ENCODE results near the gene CLIP2. TPM values are rescaled to one million over a fixed set of nuclear protein-coding genes. Genes with fewer than 3 reads are reported as not detected.

CLIP2 gene
- total RNA-seq, 1 experiment from 2014 or later: 39.9 TPM

DNA sequence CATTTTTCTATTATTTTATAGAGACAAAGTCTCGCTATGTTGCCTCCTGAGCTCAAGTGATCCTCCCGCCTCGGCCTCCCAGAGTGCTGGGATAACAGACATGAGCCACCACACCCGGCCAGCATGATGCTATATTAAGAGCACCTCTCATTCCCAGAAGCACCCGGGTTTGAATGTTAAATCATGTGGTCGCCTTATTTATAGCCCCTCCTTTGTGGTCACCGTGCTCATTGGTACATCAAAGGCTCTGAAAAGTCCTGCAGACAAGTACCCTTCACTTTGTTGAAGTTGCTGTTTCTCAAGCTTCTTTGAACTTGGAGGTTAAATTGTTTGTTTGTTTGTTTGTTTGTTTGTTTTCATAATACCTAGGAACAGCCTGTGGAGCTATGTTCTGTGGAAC is 40.0 kb downstream of the CLIP2 start:
- no peaks in the 10 kb centered on the region for H3K36me3 ChIP-seq (ENCODE audit: control insufficient read depth, insufficient read depth, low read length)
- intact Hi-C loops (cut with micrococcal nuclease; ENCODE audit: unreplicated experiment): no loop called here
- H3K27ac ChIP-seq (ENCODE audit: low read length): no peak overlapping the region
- ATAC-seq: no peak
- no TSS peak for BruUV-seq (replicated peaks)
- H3K9me3 ChIP-seq (ENCODE audit: control insufficient read depth, insufficient read depth, low read depth, low read length): no peaks in the 10 kb centered on the region
- DNase-seq (ENCODE audit: low read depth, low spot score): no peak
- no peaks in the 10 kb centered on the region for H3K4me1 ChIP-seq (ENCODE audit: control insufficient read depth, insufficient read depth, low read length)
- H3K27me3 ChIP-seq (ENCODE audit: control insufficient read depth, insufficient read depth, low read length): no peaks in the 10 kb centered on the region
- in situ Hi-C loops (cut with HindIII; ENCODE audit: low pct_unique_long_range_greater_than_20kb, low sequenced_read_pairs): no loop called here
- ChIA-PET POLR2A (no interaction called here), CTCF (interaction anchor here (0.6 kb wide), 1 partner anchor 250 kb away, joined by 3 read pairs; no protein-coding TSS in a partner anchor)
- H3K4me3 ChIP-seq (ENCODE audit: low read depth in 2 of 2, low read length in 2 of 2): no peak overlapping the region
- TF ChIP-seq POLR2AphosphoS5 (IDR thresholded peaks at IDR 0.05; ENCODE audit: low read depth, low read length) (no peak), SIN3A (IDR thresholded peaks at IDR 0.05; ENCODE audit: borderline replicate concordance, insufficient read depth, low read depth, low read length) (no peak), TCF7L2 (IDR thresholded peaks at IDR 0.05; ENCODE audit: low read depth, low read length) (no peak)
- TF ChIP-seq, protein P1, sequence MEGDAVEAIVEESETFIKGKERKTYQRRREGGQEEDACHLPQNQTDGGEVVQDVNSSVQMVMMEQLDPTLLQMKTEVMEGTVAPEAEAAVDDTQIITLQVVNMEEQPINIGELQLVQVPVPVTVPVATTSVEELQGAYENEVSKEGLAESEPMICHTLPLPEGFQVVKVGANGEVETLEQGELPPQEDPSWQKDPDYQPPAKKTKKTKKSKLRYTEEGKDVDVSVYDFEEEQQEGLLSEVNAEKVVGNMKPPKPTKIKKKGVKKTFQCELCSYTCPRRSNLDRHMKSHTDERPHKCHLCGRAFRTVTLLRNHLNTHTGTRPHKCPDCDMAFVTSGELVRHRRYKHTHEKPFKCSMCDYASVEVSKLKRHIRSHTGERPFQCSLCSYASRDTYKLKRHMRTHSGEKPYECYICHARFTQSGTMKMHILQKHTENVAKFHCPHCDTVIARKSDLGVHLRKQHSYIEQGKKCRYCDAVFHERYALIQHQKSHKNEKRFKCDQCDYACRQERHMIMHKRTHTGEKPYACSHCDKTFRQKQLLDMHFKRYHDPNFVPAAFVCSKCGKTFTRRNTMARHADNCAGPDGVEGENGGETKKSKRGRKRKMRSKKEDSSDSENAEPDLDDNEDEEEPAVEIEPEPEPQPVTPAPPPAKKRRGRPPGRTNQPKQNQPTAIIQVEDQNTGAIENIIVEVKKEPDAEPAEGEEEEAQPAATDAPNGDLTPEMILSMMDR (IDR thresholded peaks at IDR 0.05): no peak
- TF ChIP-seq, protein P2, sequence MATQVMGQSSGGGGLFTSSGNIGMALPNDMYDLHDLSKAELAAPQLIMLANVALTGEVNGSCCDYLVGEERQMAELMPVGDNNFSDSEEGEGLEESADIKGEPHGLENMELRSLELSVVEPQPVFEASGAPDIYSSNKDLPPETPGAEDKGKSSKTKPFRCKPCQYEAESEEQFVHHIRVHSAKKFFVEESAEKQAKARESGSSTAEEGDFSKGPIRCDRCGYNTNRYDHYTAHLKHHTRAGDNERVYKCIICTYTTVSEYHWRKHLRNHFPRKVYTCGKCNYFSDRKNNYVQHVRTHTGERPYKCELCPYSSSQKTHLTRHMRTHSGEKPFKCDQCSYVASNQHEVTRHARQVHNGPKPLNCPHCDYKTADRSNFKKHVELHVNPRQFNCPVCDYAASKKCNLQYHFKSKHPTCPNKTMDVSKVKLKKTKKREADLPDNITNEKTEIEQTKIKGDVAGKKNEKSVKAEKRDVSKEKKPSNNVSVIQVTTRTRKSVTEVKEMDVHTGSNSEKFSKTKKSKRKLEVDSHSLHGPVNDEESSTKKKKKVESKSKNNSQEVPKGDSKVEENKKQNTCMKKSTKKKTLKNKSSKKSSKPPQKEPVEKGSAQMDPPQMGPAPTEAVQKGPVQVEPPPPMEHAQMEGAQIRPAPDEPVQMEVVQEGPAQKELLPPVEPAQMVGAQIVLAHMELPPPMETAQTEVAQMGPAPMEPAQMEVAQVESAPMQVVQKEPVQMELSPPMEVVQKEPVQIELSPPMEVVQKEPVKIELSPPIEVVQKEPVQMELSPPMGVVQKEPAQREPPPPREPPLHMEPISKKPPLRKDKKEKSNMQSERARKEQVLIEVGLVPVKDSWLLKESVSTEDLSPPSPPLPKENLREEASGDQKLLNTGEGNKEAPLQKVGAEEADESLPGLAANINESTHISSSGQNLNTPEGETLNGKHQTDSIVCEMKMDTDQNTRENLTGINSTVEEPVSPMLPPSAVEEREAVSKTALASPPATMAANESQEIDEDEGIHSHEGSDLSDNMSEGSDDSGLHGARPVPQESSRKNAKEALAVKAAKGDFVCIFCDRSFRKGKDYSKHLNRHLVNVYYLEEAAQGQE (IDR thresholded peaks at IDR 0.05; ENCODE audit: insufficient read depth in 1 of 2, low read depth in 2 of 2, low read length in 1 of 2): no peak

DNA sequence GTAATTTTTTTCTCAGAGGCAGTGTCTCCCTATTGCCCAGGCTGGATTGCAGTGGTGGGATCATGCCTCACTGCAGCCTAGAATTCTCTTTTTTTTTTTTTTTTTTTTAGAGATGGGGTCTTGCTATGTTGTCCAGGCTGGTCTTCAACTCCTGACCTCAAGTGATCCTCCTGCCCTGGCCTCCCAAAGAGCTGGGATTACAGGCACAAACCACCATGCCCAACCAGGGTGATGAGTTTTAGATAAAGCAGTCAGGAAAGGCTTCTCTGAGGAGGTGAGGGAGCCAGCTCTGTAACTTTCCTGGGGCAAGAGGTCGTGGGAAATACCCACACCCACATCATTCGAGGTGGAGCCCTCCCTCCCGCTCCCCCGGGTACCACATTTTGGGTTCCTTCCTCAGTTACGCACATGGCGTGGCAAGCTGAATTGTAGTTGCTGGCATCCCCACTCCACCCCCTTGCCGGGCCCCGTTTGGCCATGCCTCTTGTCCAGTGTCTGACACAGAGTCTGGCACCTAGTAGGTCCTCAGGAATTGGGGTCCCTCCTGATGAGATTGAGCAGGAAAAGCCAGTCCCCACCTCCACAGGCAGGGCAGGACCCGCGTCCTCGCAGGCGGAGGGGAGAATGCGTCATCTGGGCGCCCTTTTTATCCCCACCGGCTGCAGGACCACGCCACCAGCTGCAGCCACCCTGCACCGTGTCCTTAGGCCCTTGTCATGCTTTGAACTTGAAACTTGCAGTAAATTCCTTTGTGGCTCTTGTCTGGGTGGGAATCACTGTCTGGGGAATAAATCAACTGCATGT is 43.4 kb downstream of the CLIP2 start:
- in situ Hi-C loops (cut with HindIII; ENCODE audit: low pct_unique_long_range_greater_than_20kb, low sequenced_read_pairs) (no loop called here), intact Hi-C loops (cut with micrococcal nuclease; ENCODE audit: unreplicated experiment) (no loop called here)
- no peak for ATAC-seq
- no peak for DNase-seq (ENCODE audit: low read depth, low spot score)
- H3K27ac ChIP-seq (ENCODE audit: low read length): no peak overlapping the region
- no peaks in the 10 kb centered on the region for H3K36me3 ChIP-seq (ENCODE audit: control insufficient read depth, insufficient read depth, low read length)
- ChIA-PET POLR2A (no interaction called here), CTCF (no interaction called here)
- no TSS peak for BruUV-seq (replicated peaks)
- TF ChIP-seq, protein P2 (IDR thresholded peaks at IDR 0.05; ENCODE audit: insufficient read depth in 1 of 2, low read depth in 2 of 2, low read length in 1 of 2): no peak
- TF ChIP-seq, protein P1 (IDR thresholded peaks at IDR 0.05): no peak
- no peak overlapping the region for H3K4me3 ChIP-seq (ENCODE audit: low read depth in 2 of 2, low read length in 2 of 2)
- no peaks in the 10 kb centered on the region for H3K27me3 ChIP-seq (ENCODE audit: control insufficient read depth, insufficient read depth, low read length)
- no peaks in the 10 kb centered on the region for H3K4me1 ChIP-seq (ENCODE audit: control insufficient read depth, insufficient read depth, low read length)
- no peaks in the 10 kb centered on the region for H3K9me3 ChIP-seq (ENCODE audit: control insufficient read depth, insufficient read depth, low read depth, low read length)

Data from Panc1 (cell line).